Measurements from ENCODE around the gene CERS6. TPM values are rescaled to one million over a fixed set of nuclear protein-coding genes. Genes with fewer than 3 reads are reported as not detected.

The CERS6 gene
- polyA plus RNA-seq, 1 donor from 2014 or later: 59.3 TPM

GRCh38 chr2:168450171-168450570 lies 5.9 kb upstream of the CERS6 start:
- Histone ChIP-seq H3F3A (ENCODE audit: insufficient read depth, low read length, poor library complexity, severe bottlenecking) (no peaks in the 10 kb centered on the region), H3K9me2 (ENCODE audit: insufficient read depth, low read length) (no peaks in the 10 kb centered on the region), H3K27me3 (ENCODE audit: insufficient read depth, low read depth, low read length) (no peaks in the 10 kb centered on the region), H3K4me2 (ENCODE audit: low read length) (no peak overlapping the region), H2AFZ (ENCODE audit: low read depth, low read length) (no peak overlapping the region), H3K36me3 (ENCODE audit: insufficient read depth, low read length) (no peaks in the 10 kb centered on the region), H3K27ac (ENCODE audit: low read length) (no peak overlapping the region), H3K4me3 (ENCODE audit: low read length) (no peak overlapping the region), H3K9ac (ENCODE audit: low read length) (no peak overlapping the region), H3K79me2 (replicated peaks; ENCODE audit: insufficient read depth, low read length) (no peaks in the 10 kb centered on the region), H3K9me3 (ENCODE audit: low read length) (no peaks in the 10 kb centered on the region), H4K20me1 (ENCODE audit: insufficient read depth) (no peaks in the 10 kb centered on the region)
- TF ChIP-seq EZH2 (IDR thresholded peaks at IDR 0.05; ENCODE audit: borderline replicate concordance, insufficient read depth, low read length, poor library complexity, severe bottlenecking): no peak
- TF ChIP-seq RAD21 (conservative IDR thresholded peaks at IDR 0.05): no peak
- no peak for TF ChIP-seq SMC3 (conservative IDR thresholded peaks at IDR 0.05; ENCODE audit: poor library complexity)
- TF ChIP-seq POLR2AphosphoS5 (IDR thresholded peaks at IDR 0.05): no peak
- TF ChIP-seq CTCF (IDR thresholded peaks at IDR 0.05; ENCODE audit: poor library complexity, severe bottlenecking): no peak
- TF ChIP-seq TAF1 (IDR thresholded peaks at IDR 0.05; ENCODE audit: low read depth): no peak
- no peak for TF ChIP-seq MXI1 (conservative IDR thresholded peaks at IDR 0.05; ENCODE audit: poor library complexity, severe bottlenecking)
- TF ChIP-seq EP300 (conservative IDR thresholded peaks at IDR 0.05; ENCODE audit: poor library complexity, severe bottlenecking): no peak
- no peak for TF ChIP-seq REST (IDR thresholded peaks at IDR 0.05; ENCODE audit: borderline replicate concordance)

- Histone ChIP-seq H3K27me3 (ENCODE audit: insufficient read depth, low read depth, low read length) (no peaks in the 10 kb centered on the region), H3K4me2 (ENCODE audit: low read length) (no peak overlapping the region), H3K27ac (ENCODE audit: low read length) (no peak overlapping the region), H3K4me3 (ENCODE audit: low read length) (no peak overlapping the region), H3K9me3 (ENCODE audit: low read length) (no peaks in the 10 kb centered on the region), H2AFZ (ENCODE audit: low read depth, low read length) (no peak overlapping the region), H3K79me2 (replicated peaks; ENCODE audit: insufficient read depth, low read length) (no peaks in the 10 kb centered on the region), H3K9me2 (ENCODE audit: insufficient read depth, low read length) (no peaks in the 10 kb centered on the region), H3K36me3 (ENCODE audit: insufficient read depth, low read length) (no peaks in the 10 kb centered on the region), H3K9ac (ENCODE audit: low read length) (no peak overlapping the region), H4K20me1 (ENCODE audit: insufficient read depth) (no peaks in the 10 kb centered on the region), H3F3A (ENCODE audit: insufficient read depth, low read length, poor library complexity, severe bottlenecking) (no peaks in the 10 kb centered on the region)
- TF ChIP-seq EZH2 (IDR thresholded peaks at IDR 0.05; ENCODE audit: borderline replicate concordance, insufficient read depth, low read length, poor library complexity, severe bottlenecking): no peak
- no peak for TF ChIP-seq SMC3 (conservative IDR thresholded peaks at IDR 0.05; ENCODE audit: poor library complexity)
- TF ChIP-seq POLR2AphosphoS5 (IDR thresholded peaks at IDR 0.05): no peak
- no peak for TF ChIP-seq TAF1 (IDR thresholded peaks at IDR 0.05; ENCODE audit: low read depth)
- no peak for TF ChIP-seq EP300 (conservative IDR thresholded peaks at IDR 0.05; ENCODE audit: poor library complexity, severe bottlenecking)
- no peak for TF ChIP-seq RAD21 (conservative IDR thresholded peaks at IDR 0.05)
- TF ChIP-seq MXI1 (conservative IDR thresholded peaks at IDR 0.05; ENCODE audit: poor library complexity, severe bottlenecking): no peak
- no peak for TF ChIP-seq REST (IDR thresholded peaks at IDR 0.05; ENCODE audit: borderline replicate concordance)
- no peak for TF ChIP-seq CTCF (IDR thresholded peaks at IDR 0.05; ENCODE audit: poor library complexity, severe bottlenecking)
These were observed 5.3 kb upstream of the CERS6 start for GRCh38 chr2:168450732-168451131.
